ENCODE results near the gene GAA.
"Not testable (repeated sequence)": the region's sequence is repeated elsewhere in the genome, so short reads cannot be mapped to it uniquely, and the experiment has no call there.

Gene GAA

GRCh38 chr17:80083136-80083661 is 18.2 kb upstream of the GAA start:
- DNase-seq (ENCODE audit: low read depth in 2 of 2), result no peak

- DNase-seq (ENCODE audit: low read depth in 2 of 2), result no peak
Measured at GRCh38 chr17:80084773-80085172, 16.6 kb upstream of the GAA start.

GRCh38 chr17:80086081-80086480 is 15.3 kb upstream of the GAA start:
- no peak for DNase-seq (ENCODE audit: low read depth in 2 of 2)

- DNase-seq (ENCODE audit: low read depth in 2 of 2), result no peak
Measured at GRCh38 chr17:80086616-80087015, 14.8 kb upstream of the GAA start.

- no peak for DNase-seq (ENCODE audit: low read depth in 2 of 2)
Measured at GRCh38 chr17:80087346-80088265, 13.8 kb upstream of the GAA start.

GRCh38 chr17:80089762-80090161 is 11.6 kb upstream of the GAA start:
- DNase-seq (ENCODE audit: low read depth in 2 of 2), result no peak

GRCh38 chr17:80090164-80090563 is 11.2 kb upstream of the GAA start:
- DNase-seq (ENCODE audit: low read depth in 2 of 2), result not testable (repeated sequence)

GRCh38 chr17:80091376-80091775 is 10.0 kb upstream of the GAA start:
- no peak for DNase-seq (ENCODE audit: low read depth in 2 of 2)

GRCh38 chr17:80092959-80093358 is 8.4 kb upstream of the GAA start:
- DNase-seq (ENCODE audit: low read depth in 2 of 2), result no peak

- no peak for DNase-seq (ENCODE audit: low read depth in 2 of 2)
Measured at GRCh38 chr17:80095038-80095843, 6.1 kb upstream of the GAA start.

- DNase-seq (ENCODE audit: low read depth in 2 of 2), result no peak
Measured at GRCh38 chr17:80095844-80096475, 5.4 kb upstream of the GAA start.

GRCh38 chr17:80096561-80097021 is 4.8 kb upstream of the GAA start:
- no peak for DNase-seq (ENCODE audit: low read depth in 2 of 2)

GRCh38 chr17:80097127-80097621 is 4.2 kb upstream of the GAA start:
- DNase-seq (ENCODE audit: low read depth in 2 of 2), result no peak

- no peak for DNase-seq (ENCODE audit: low read depth in 2 of 2)
Measured at GRCh38 chr17:80097844-80098691, 3.3 kb upstream of the GAA start.

- no peak for DNase-seq (ENCODE audit: low read depth in 2 of 2)
Measured at GRCh38 chr17:80099291-80100034, 1.9 kb upstream of the GAA start.

- DNase-seq (ENCODE audit: low read depth in 2 of 2), result no peak
Measured at GRCh38 chr17:80100035-80100323, 1.4 kb upstream of the GAA start.

GRCh38 chr17:80101946-80102663 is 724 bp downstream of the GAA start:
- no peak for DNase-seq (ENCODE audit: low read depth in 2 of 2)

GRCh38 chr17:80102664-80103448 is 1.5 kb downstream of the GAA start:
- no peak for DNase-seq (ENCODE audit: low read depth in 2 of 2)

Data from stimulated activated CD8-positive, alpha-beta memory T cell treated with anti-CD3 and anti-CD28 coated beads, Interleukin-7, amount 100 ng/mL, for 4 hours (primary cell).